ENCODE measurements around the gene HSD17B12. TPM values are rescaled to one million over a fixed set of nuclear protein-coding genes. Genes with fewer than 3 reads are reported as not detected.

HSD17B12 gene
- total and polyA plus RNA-seq, 9 donors = 27.7 to 95.7 (median 57.3) TPM

GRCh38 chr11:43708776-43709175, 28.2 kb downstream of the HSD17B12 start:
- TF ChIP-seq EP300 (IDR thresholded peaks at IDR 0.05) (no peak), POLR2A (IDR thresholded peaks at IDR 0.05) (no peak), CTCF (IDR thresholded peaks at IDR 0.05) (no peak)
- Histone ChIP-seq H3K4me1 (ENCODE audit: insufficient read depth) (no peaks in the 10 kb centered on the region), H3K36me3 (no peaks in the 10 kb centered on the region), H3K4me3 (no peak overlapping the region), H3K9me3 (no peaks in the 10 kb centered on the region), H3K27ac (no peak overlapping the region), H3K27me3 (no peaks in the 10 kb centered on the region)
- intact Hi-C loops (cut with DNase I) = no loop called here
- no peak for DNase-seq
- 73 to 91% (median 84%) methylated on average over 4 of the region's 4 CpGs for WGBS, 3 donors

GRCh38 chr11:43709689-43710088, 29.2 kb downstream of the HSD17B12 start:
- H3K4me3 ChIP-seq = no peak overlapping the region
- H3K9me3 ChIP-seq = no peaks in the 10 kb centered on the region
- 85 to 93% (median 88%) methylated on average over 1 of the region's 1 CpG for WGBS, 3 donors
- H3K4me1 ChIP-seq (ENCODE audit: insufficient read depth) = no peaks in the 10 kb centered on the region
- intact Hi-C loops (cut with DNase I) = no loop called here
- no peaks in the 10 kb centered on the region for H3K27me3 ChIP-seq
- no peak for DNase-seq
- H3K36me3 ChIP-seq = no peaks in the 10 kb centered on the region
- no peak for TF ChIP-seq EP300 (IDR thresholded peaks at IDR 0.05)
- no peak for TF ChIP-seq CTCF (IDR thresholded peaks at IDR 0.05)
- no peak for TF ChIP-seq POLR2A (IDR thresholded peaks at IDR 0.05)
- no peak overlapping the region for H3K27ac ChIP-seq

- 67 to 82% (median 68%) methylated on average over 4 of the region's 4 CpGs for WGBS, 3 donors
- intact Hi-C loops (cut with DNase I) = no loop called here
- H3K9me3 ChIP-seq = no peaks in the 10 kb centered on the region
- no peaks in the 10 kb centered on the region for H3K36me3 ChIP-seq
- H3K4me1 ChIP-seq (ENCODE audit: insufficient read depth) = peaks cover 2% of the 10 kb centered on the region
- TF ChIP-seq POLR2A (IDR thresholded peaks at IDR 0.05) (no peak), CTCF (IDR thresholded peaks at IDR 0.05) (no peak), EP300 (IDR thresholded peaks at IDR 0.05) (no peak)
- H3K27me3 ChIP-seq = no peaks in the 10 kb centered on the region
- H3K4me3 ChIP-seq = no peak overlapping the region
- DNase-seq = no peak
- H3K27ac ChIP-seq = no peak overlapping the region
These were observed 32.1 kb downstream of the HSD17B12 start for GRCh38 chr11:43712676-43713075.

- H3K4me1 ChIP-seq (ENCODE audit: insufficient read depth) = peaks cover 2% of the 10 kb centered on the region
- no peak for DNase-seq
- no peaks in the 10 kb centered on the region for H3K27me3 ChIP-seq
- H3K4me3 ChIP-seq = no peak overlapping the region
- 94 to 100% (median 100%) methylated on average over 1 of the region's 1 CpG for WGBS, 3 donors
- TF ChIP-seq POLR2A (IDR thresholded peaks at IDR 0.05) (no peak), EP300 (IDR thresholded peaks at IDR 0.05) (no peak), CTCF (IDR thresholded peaks at IDR 0.05) (no peak)
- intact Hi-C loops (cut with DNase I) = no loop called here
- H3K27ac ChIP-seq = no peak overlapping the region
- no peaks in the 10 kb centered on the region for H3K9me3 ChIP-seq
- H3K36me3 ChIP-seq = no peaks in the 10 kb centered on the region
These were observed 37.8 kb downstream of the HSD17B12 start for GRCh38 chr11:43718373-43718772.

GRCh38 chr11:43723617-43724016, 43.1 kb downstream of the HSD17B12 start:
- Histone ChIP-seq H3K27me3 (no peaks in the 10 kb centered on the region), H3K27ac (no peak overlapping the region), H3K9me3 (no peaks in the 10 kb centered on the region), H3K4me1 (ENCODE audit: insufficient read depth) (no peaks in the 10 kb centered on the region), H3K4me3 (no peak overlapping the region), H3K36me3 (no peaks in the 10 kb centered on the region)
- intact Hi-C loops (cut with DNase I) = no loop called here
- DNase-seq = no peak
- WGBS, 3 donors = 45 to 53% (median 50%) methylated on average over 3 of the region's 3 CpGs
- TF ChIP-seq EP300 (IDR thresholded peaks at IDR 0.05) (no peak), POLR2A (IDR thresholded peaks at IDR 0.05) (no peak), CTCF (IDR thresholded peaks at IDR 0.05) (no peak)

Data from ovary (tissue), 9 donors.